Astrocyte (in vitro differentiated cells and primary cell): ENCODE results near the gene RALGAPB. TPM values are rescaled to one million over a fixed set of nuclear protein-coding genes. Genes with fewer than 3 reads are reported as not detected.
A peak's percentile ranks its signal among the peaks of the same experiment; 100 is the strongest.

Source experiments
- DNase-seq: peaks from one replicate; pipeline ENCODE4 v3.0.0-alpha.2; 2010; ENCODE audit warnings: low read depth
- FAIRE-seq: peaks from 2 replicates; lab custom pipeline; 2011; peaks lifted over from hg19 to GRCh38; lab: Jason Lieb, UNC
- H2AFZ ChIP-seq: 2 replicates; pipeline ENCODE4 v1.6.0; 2012; ENCODE audit warnings: low read depth, low read length, inconsistent platforms
- H3K27ac ChIP-seq: 2 replicates; pipeline ENCODE4 v1.5.1; 2011; ENCODE audit warnings: low read depth, low read length, inconsistent platforms
- H3K27me3 ChIP-seq: 2 replicates; pipeline ENCODE4 v1.6.0; 2011; ENCODE audit warnings: low read length, inconsistent platforms; ENCODE audit not compliant: insufficient read depth
- H3K36me3 ChIP-seq: 2 replicates; pipeline ENCODE4 v1.5.1; 2011; ENCODE audit warnings: low read length, inconsistent platforms; ENCODE audit not compliant: insufficient read depth
- H3K4me1 ChIP-seq: 2 replicates; pipeline ENCODE4 v1.5.1; 2011; ENCODE audit warnings: low read length, inconsistent platforms; ENCODE audit not compliant: insufficient read depth
- H3K4me2 ChIP-seq: 2 replicates; pipeline ENCODE4 v1.6.0; 2012; ENCODE audit warnings: low read length, inconsistent platforms
- H3K4me3 ChIP-seq: 2 replicates; pipeline ENCODE4 v1.5.1; 2011; ENCODE audit warnings: low read depth, mild to moderate bottlenecking, low read length, inconsistent platforms; ENCODE audit not compliant: insufficient read depth
- H3K79me2 ChIP-seq: 2 replicates; pipeline ENCODE4 v1.6.0; 2012; ENCODE audit warnings: mild to moderate bottlenecking, low read length, inconsistent platforms; ENCODE audit not compliant: insufficient read depth
- H3K9ac ChIP-seq: 2 replicates; pipeline ENCODE4 v1.6.0; 2012; ENCODE audit warnings: mild to moderate bottlenecking, low read length, inconsistent platforms
- H3K9me3 ChIP-seq: 2 replicates; pipeline ENCODE4 v1.5.1; 2012; ENCODE audit warnings: low read depth, mild to moderate bottlenecking, low read length, inconsistent platforms; ENCODE audit not compliant: insufficient read depth
- H4K20me1 ChIP-seq: 2 replicates; pipeline ENCODE4 v1.6.0; 2012; ENCODE audit warnings: low read length, inconsistent platforms; ENCODE audit not compliant: insufficient read depth
- H3K27ac Mint-ChIP-seq: one replicate; pipeline ENCODE4 v1.8.0; 2021; ENCODE audit warnings: mild to moderate bottlenecking, mixed read lengths; ENCODE audit not compliant: unreplicated experiment
- H3K27me3 Mint-ChIP-seq: one replicate; pipeline ENCODE4 v1.8.0; 2021; ENCODE audit warnings: low read depth, mixed read lengths; ENCODE audit not compliant: unreplicated experiment
- H3K36me3 Mint-ChIP-seq: one replicate; pipeline ENCODE4 v1.8.0; 2021; ENCODE audit warnings: low read depth, mixed read lengths; ENCODE audit not compliant: unreplicated experiment
- H3K4me1 Mint-ChIP-seq: one replicate; pipeline ENCODE4 v1.8.0; 2021; ENCODE audit warnings: low read depth, mixed read lengths; ENCODE audit not compliant: unreplicated experiment
- H3K4me3 Mint-ChIP-seq: one replicate; pipeline ENCODE4 v1.8.0; 2021; ENCODE audit warnings: mild to moderate bottlenecking, moderate library complexity, mixed read lengths; ENCODE audit not compliant: unreplicated experiment
- H3K9me3 Mint-ChIP-seq: one replicate; pipeline ENCODE4 v1.8.0; 2021; ENCODE audit warnings: mild to moderate bottlenecking, mixed read lengths; ENCODE audit not compliant: unreplicated experiment
- EZH2 ChIP-seq: IDR thresholded peaks from 2 replicates; pipeline ENCODE4 v1.6.1; 2012; ENCODE audit warnings: mild to moderate bottlenecking, low read length, inconsistent platforms; ENCODE audit not compliant: insufficient read depth
- total RNA-seq: library from RNA; stranded (reverse); gene quantifications from 2 replicates; pipeline ENCODE4 v1.2.1, GENCODE V29; 2021
- TF ChIP-seq, protein P1 (sequence below): IDR thresholded peaks from 2 replicates; pipeline ENCODE4 v1.5.1; 2011; ENCODE audit warnings: low read depth, mild to moderate bottlenecking, inconsistent platforms, low read length, moderate library complexity; ENCODE audit not compliant: insufficient read depth

The RALGAPB gene
- total RNA-seq, 1 donor from 2014 or later = 40.2 TPM

DNA sequence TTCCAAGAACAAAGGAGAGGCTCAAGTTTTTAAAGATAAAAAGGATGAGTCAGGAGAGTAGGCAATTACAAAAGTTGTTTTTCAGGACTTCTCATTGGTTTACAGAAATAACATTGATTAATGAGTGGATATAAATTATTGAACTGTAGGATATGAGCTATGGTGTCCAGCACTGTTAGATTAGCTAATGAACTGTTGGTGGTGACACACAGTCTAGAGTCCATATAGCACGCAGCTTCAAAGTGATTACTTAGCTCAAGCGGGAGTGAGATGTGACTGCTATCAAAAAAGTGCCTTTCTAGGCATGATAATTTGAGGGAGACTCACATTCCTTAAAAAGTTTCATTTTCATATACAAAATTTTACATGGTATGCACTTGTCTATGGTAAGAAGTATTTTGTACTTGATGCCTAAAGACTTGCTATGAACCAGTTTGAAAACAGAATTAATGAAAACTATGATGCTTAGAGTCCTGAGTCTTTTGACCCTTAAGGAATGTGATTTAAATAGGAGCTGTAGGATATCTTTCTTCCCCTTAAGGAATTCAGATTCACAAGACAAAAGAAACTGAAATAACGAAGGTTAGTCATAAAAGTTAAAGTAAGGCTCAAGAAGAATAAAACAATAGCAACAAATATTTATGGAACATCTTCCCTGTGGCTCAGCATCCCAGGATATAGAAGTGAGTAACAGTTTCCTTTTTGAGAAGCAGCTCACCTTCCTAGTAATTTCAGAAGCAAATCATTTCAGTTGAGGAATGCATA, 86.1 kb downstream of the RALGAPB start:
- Histone ChIP-seq H3K4me3 (no peak overlapping the region), H3K27me3 (no peaks in the 10 kb centered on the region), H3K9me3 (no peaks in the 10 kb centered on the region), H3K27ac (no peak overlapping the region), H3K79me2 (no peaks in the 10 kb centered on the region), H3K4me2 (no peak overlapping the region), H4K20me1 (peaks cover 6% of the 10 kb centered on the region), H3K36me3 (peaks cover 38% of the 10 kb centered on the region), H3K4me1 (no peaks in the 10 kb centered on the region), H2AFZ (no peak overlapping the region), H3K9ac (no peak overlapping the region)
- Mint-ChIP-seq H3K4me3 (no peak overlapping the region), H3K27ac (no peak overlapping the region), H3K27me3 (no peaks in the 10 kb centered on the region), H3K36me3 (peaks cover 31% of the 10 kb centered on the region), H3K9me3 (no peaks in the 10 kb centered on the region), H3K4me1 (no peaks in the 10 kb centered on the region)
- DNase-seq (peak; percentile 3), FAIRE-seq (no peak)
- no peak for TF ChIP-seq EZH2
- TF ChIP-seq, protein P1, sequence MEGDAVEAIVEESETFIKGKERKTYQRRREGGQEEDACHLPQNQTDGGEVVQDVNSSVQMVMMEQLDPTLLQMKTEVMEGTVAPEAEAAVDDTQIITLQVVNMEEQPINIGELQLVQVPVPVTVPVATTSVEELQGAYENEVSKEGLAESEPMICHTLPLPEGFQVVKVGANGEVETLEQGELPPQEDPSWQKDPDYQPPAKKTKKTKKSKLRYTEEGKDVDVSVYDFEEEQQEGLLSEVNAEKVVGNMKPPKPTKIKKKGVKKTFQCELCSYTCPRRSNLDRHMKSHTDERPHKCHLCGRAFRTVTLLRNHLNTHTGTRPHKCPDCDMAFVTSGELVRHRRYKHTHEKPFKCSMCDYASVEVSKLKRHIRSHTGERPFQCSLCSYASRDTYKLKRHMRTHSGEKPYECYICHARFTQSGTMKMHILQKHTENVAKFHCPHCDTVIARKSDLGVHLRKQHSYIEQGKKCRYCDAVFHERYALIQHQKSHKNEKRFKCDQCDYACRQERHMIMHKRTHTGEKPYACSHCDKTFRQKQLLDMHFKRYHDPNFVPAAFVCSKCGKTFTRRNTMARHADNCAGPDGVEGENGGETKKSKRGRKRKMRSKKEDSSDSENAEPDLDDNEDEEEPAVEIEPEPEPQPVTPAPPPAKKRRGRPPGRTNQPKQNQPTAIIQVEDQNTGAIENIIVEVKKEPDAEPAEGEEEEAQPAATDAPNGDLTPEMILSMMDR = no peak

DNA sequence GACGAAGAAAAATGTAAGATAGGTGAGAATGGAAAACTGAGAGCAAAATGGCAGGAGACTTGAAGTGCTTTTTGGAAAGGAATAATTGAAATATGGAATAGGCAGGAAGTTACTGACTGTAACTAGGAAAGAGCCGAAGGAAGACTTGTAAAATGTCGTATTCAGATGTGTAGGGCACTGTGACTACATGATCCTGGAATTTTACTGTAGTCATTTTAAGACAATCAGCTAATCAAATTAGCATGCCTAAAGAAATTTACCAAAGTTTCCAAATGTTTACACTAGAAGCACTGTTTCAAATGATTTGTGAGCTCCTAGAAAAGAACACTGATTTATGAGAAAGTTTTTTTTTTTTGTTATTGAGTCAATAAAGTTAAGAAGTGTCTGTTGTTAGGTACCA, 87.1 kb downstream of the RALGAPB start:
- Mint-ChIP-seq H3K27me3 (no peaks in the 10 kb centered on the region), H3K4me1 (no peaks in the 10 kb centered on the region), H3K36me3 (peaks cover 28% of the 10 kb centered on the region), H3K4me3 (no peak overlapping the region), H3K9me3 (no peaks in the 10 kb centered on the region), H3K27ac (no peak overlapping the region)
- Histone ChIP-seq H3K27me3 (no peaks in the 10 kb centered on the region), H3K4me1 (no peaks in the 10 kb centered on the region), H3K9me3 (no peaks in the 10 kb centered on the region), H3K9ac (no peak overlapping the region), H3K4me3 (no peak overlapping the region), H3K79me2 (no peaks in the 10 kb centered on the region), H2AFZ (no peak overlapping the region), H4K20me1 (peaks cover 6% of the 10 kb centered on the region), H3K27ac (no peak overlapping the region), H3K4me2 (no peak overlapping the region), H3K36me3 (peaks cover 30% of the 10 kb centered on the region)
- FAIRE-seq = no peak
- no peak for TF ChIP-seq EZH2
- TF ChIP-seq, protein P1 = no peak
- peak; percentile 29 for DNase-seq

DNA sequence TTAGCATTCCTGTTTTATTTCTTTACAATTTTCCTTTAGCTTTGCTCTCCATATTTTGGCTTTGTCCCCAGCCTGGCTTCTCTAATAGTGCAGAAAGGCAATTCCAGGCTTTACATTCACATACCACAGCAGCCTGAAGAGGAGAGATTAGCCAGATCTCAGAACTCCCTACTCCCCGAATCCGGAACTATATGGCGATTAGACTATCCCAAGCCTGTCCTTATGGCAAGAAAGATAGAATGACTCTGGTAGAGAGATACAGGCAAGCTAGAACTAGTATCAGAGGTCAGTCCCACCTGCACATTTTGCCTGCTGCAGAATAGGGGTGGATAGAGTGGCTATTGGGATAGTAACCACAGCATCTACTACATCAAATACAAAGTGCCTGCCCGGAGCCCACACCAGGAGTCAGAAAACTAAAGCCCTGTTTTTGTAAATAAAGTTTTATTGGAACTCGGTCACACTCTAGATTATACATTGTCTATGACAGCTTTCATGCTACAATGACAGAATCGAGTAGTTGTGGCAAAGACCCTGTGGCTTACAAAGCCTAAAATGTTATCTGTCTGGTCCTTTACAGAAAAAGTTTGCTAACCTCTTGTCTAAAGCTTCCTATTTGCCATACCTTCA, 91.3 kb downstream of the RALGAPB start:
- H3K79me2 ChIP-seq = no peaks in the 10 kb centered on the region
- no peak for DNase-seq
- no peaks in the 10 kb centered on the region for H3K9me3 ChIP-seq
- no peaks in the 10 kb centered on the region for H3K27me3 ChIP-seq
- no peak overlapping the region for H3K4me2 ChIP-seq
- H3K4me3 Mint-ChIP-seq = no peak overlapping the region
- H3K4me1 Mint-ChIP-seq = no peaks in the 10 kb centered on the region
- FAIRE-seq = no peak
- no peaks in the 10 kb centered on the region for H3K9me3 Mint-ChIP-seq
- no peaks in the 10 kb centered on the region for H3K27me3 Mint-ChIP-seq
- H3K27ac ChIP-seq = no peak overlapping the region
- H3K36me3 ChIP-seq = peaks cover 23% of the 10 kb centered on the region
- no peak overlapping the region for H3K27ac Mint-ChIP-seq
- peaks cover 7% of the 10 kb centered on the region for H4K20me1 ChIP-seq
- no peak overlapping the region for H3K9ac ChIP-seq
- no peaks in the 10 kb centered on the region for H3K4me1 ChIP-seq
- no peak overlapping the region for H2AFZ ChIP-seq
- peaks cover 18% of the 10 kb centered on the region for H3K36me3 Mint-ChIP-seq
- no peak overlapping the region for H3K4me3 ChIP-seq
- TF ChIP-seq, protein P1 = no peak
- TF ChIP-seq EZH2 = no peak
